Measurements from ENCODE around the gene PCDHGA3. TPM values are rescaled to one million over a fixed set of nuclear protein-coding genes. Genes with fewer than 3 reads are reported as not detected.

The PCDHGA3 gene
- polyA plus RNA-seq, 1 of the 3 experiments (the other 2 are of a cell fraction) = 0.33 TPM

DNA sequence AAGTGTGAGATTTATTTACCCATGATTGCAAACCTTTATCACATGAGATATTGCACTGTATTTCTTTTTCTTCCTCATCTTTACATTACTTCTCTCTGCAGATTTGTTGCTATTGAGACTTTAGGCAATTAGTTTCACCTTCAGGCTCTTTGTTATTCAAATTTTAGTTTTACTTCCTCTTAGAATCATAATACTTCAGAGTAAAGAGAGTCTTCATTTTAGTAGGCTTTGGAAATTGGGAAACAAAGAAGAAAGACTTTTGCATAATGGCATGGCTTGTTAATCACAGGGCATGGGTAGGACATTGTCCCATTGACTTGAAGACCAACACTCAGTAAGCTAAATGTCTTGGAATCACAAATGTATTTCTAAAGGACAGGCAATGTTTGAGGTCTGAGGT is 19.1 kb downstream of the PCDHGA3 start:
- Histone ChIP-seq H3F3A (replicated peaks; ENCODE audit: insufficient read depth) (no peaks in the 10 kb centered on the region), H3K4me2 (no peak overlapping the region), H3K36me3 (replicated peaks in 1 of 2; ENCODE audit: control insufficient read depth in 1 of 2, insufficient read depth in 2 of 2, low read length in 1 of 2) (peaks cover 0 to 6% of the 10 kb centered on the region in 2 experiments), H2AFZ (ENCODE audit: low read depth) (no peak overlapping the region), H3K9ac (no peak overlapping the region), H3K9me3 (no peaks in the 10 kb centered on the region; the same call in 1 of the 2 replicates), H3K79me2 (ENCODE audit: insufficient read depth) (no peaks in the 10 kb centered on the region), H3K4me1 (ENCODE audit: control insufficient read depth in 1 of 2, insufficient read depth in 2 of 2, low read depth in 1 of 2, low read length in 1 of 2) (no peaks in the 10 kb centered on the region), H3K9me2 (no peaks in the 10 kb centered on the region), H4K20me1 (ENCODE audit: insufficient read depth) (no peaks in the 10 kb centered on the region), H3K27ac (ENCODE audit: low read depth in 2 of 2, low read length in 1 of 2) (no peak overlapping the region), H3K4me3 (ENCODE audit: low read depth in 2 of 2, low read length in 1 of 2) (no peak overlapping the region), H3K27me3 (ENCODE audit: insufficient read depth) (no peaks in the 10 kb centered on the region)
- no peak for DNase-seq
- TF ChIP-seq RXRA (IDR thresholded peaks at IDR 0.05; ENCODE audit: borderline replicate concordance, low read depth) (no peak), JUND (IDR thresholded peaks at IDR 0.05) (no peak), TAF1 (IDR thresholded peaks at IDR 0.05; ENCODE audit: borderline replicate concordance, low read depth, low read length) (no peak), EZH2phosphoT487 (IDR thresholded peaks at IDR 0.05; ENCODE audit: borderline replicate concordance, low read depth) (no peak), MEF2A (IDR thresholded peaks at IDR 0.05; ENCODE audit: borderline replicate concordance, low read depth) (no peak), TEAD4 (IDR thresholded peaks at IDR 0.05; ENCODE audit: borderline replicate concordance, insufficient read depth) (no peak), EP300 (IDR thresholded peaks at IDR 0.05; ENCODE audit: borderline replicate concordance in 1 of 2, low read depth in 1 of 2, low read length in 1 of 2) (no peak), SMC3 (IDR thresholded peaks at IDR 0.05; ENCODE audit: low read depth, low read length) (no peak)
- TF ChIP-seq, protein P1, sequence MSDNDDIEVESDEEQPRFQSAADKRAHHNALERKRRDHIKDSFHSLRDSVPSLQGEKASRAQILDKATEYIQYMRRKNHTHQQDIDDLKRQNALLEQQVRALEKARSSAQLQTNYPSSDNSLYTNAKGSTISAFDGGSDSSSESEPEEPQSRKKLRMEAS (IDR thresholded peaks at IDR 0.05; ENCODE audit: low read depth) = no peak
- TF ChIP-seq, protein P2, sequence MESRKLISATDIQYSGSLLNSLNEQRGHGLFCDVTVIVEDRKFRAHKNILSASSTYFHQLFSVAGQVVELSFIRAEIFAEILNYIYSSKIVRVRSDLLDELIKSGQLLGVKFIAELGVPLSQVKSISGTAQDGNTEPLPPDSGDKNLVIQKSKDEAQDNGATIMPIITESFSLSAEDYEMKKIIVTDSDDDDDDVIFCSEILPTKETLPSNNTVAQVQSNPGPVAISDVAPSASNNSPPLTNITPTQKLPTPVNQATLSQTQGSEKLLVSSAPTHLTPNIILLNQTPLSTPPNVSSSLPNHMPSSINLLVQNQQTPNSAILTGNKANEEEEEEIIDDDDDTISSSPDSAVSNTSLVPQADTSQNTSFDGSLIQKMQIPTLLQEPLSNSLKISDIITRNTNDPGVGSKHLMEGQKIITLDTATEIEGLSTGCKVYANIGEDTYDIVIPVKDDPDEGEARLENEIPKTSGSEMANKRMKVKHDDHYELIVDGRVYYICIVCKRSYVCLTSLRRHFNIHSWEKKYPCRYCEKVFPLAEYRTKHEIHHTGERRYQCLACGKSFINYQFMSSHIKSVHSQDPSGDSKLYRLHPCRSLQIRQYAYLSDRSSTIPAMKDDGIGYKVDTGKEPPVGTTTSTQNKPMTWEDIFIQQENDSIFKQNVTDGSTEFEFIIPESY (IDR thresholded peaks at IDR 0.05; ENCODE audit: borderline replicate concordance, low read depth) = no peak
- TF ChIP-seq, protein P3, sequence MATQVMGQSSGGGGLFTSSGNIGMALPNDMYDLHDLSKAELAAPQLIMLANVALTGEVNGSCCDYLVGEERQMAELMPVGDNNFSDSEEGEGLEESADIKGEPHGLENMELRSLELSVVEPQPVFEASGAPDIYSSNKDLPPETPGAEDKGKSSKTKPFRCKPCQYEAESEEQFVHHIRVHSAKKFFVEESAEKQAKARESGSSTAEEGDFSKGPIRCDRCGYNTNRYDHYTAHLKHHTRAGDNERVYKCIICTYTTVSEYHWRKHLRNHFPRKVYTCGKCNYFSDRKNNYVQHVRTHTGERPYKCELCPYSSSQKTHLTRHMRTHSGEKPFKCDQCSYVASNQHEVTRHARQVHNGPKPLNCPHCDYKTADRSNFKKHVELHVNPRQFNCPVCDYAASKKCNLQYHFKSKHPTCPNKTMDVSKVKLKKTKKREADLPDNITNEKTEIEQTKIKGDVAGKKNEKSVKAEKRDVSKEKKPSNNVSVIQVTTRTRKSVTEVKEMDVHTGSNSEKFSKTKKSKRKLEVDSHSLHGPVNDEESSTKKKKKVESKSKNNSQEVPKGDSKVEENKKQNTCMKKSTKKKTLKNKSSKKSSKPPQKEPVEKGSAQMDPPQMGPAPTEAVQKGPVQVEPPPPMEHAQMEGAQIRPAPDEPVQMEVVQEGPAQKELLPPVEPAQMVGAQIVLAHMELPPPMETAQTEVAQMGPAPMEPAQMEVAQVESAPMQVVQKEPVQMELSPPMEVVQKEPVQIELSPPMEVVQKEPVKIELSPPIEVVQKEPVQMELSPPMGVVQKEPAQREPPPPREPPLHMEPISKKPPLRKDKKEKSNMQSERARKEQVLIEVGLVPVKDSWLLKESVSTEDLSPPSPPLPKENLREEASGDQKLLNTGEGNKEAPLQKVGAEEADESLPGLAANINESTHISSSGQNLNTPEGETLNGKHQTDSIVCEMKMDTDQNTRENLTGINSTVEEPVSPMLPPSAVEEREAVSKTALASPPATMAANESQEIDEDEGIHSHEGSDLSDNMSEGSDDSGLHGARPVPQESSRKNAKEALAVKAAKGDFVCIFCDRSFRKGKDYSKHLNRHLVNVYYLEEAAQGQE (IDR thresholded peaks at IDR 0.05; ENCODE audit: low read depth, low read length) = no peak
- ChIA-PET POLR2A (no interaction called here), CTCF (no interaction called here)

Measured in SK-N-SH (cell line).